Motor neuron (in vitro differentiated cells): ENCODE results near the gene MVD. TPM values are rescaled to one million over a fixed set of nuclear protein-coding genes. Genes with fewer than 3 reads are reported as not detected.

ENCODE experiments used
- ATAC-seq, 8 experiments: fragments of 200-7000 bp; cut with Tn5 transposase; replicated peaks in 6 of 8; 2 replicates each; pipeline ENCODE4 v1.8.0; 2021; ENCODE audit warnings: mild to moderate bottlenecking in 8 of 8, moderate library complexity in 8 of 8
- H3K27ac ChIP-seq, 2 donors: fragments of 250-450 bp; sonication (Bioruptor Pico); 2 replicates each; pipeline ENCODE4 v1.9.0; 2021; ENCODE audit warnings: antibody characterized with exemption in 2 of 2, mild to moderate bottlenecking in 2 of 2, moderate library complexity in 1 of 2
- H3K4me1 ChIP-seq, 2 donors: fragments of 250-450 bp; sonication (Bioruptor Pico); replicated peaks in 1 of 2; 2 replicates each; pipeline ENCODE4 v1.6.1; 2021; ENCODE audit warnings: antibody characterized with exemption in 2 of 2, mild to moderate bottlenecking in 2 of 2, moderate library complexity in 1 of 2
- H3K4me3 ChIP-seq, 5 donors: fragments of 250-450 bp; sonication (Bioruptor Pico); 2 replicates each; pipeline ENCODE4 v1.9.0; 2021; ENCODE audit warnings: antibody characterized with exemption in 5 of 5, mild to moderate bottlenecking in 5 of 5, moderate library complexity in 4 of 5
- WGBS, 10 experiments: fragments of 450-650 bp; shearing (Covaris generic); methylation state at CpG; one replicate each; pipeline ENCODE4 v1.0.0; 2022; 5-methylcytosine and 5-hydroxymethylcytosine counted together
- in situ Hi-C, 9 experiments: fragments of 400-800 bp; cut with MboI; loops; one replicate each; pipeline ENCODE4 v1.15.0; 2021; ENCODE audit warnings: low sequenced_read_pairs in 9 of 9, low pct_unique_long_range_greater_than_20kb in 2 of 9; ENCODE audit not compliant: unreplicated experiment in 9 of 9
- total RNA-seq, 8 experiments: library from RNA; unstranded; fragments of 300-600 nt; gene quantifications; 2 replicates each; pipeline versions ENCODE4 v1.2.3 to v1.2.4, GENCODE V29; 2022

Gene MVD
- total RNA-seq, 8 experiments from 2014 or later: 41.7 to 108 (median 88.2) TPM

- in situ Hi-C loops: no loop called here
- 60 to 100% (median 100%) methylated on average over 1 to 3 of the region's 7 CpGs; no CpG with 5 or more reads in 7 of the 10 experiments for WGBS, 10 experiments
- ATAC-seq: no peak
- Histone ChIP-seq H3K4me1 (no peaks in the 10 kb centered on the region), H3K4me3 (no peak overlapping the region), H3K27ac (no peak overlapping the region)
Observed at GRCh38 chr16:88602091-88602490, 60.8 kb downstream of the MVD start.

Other genes starting within 250 kb of the MVD start
- 1 to 10 TPM; 1.4 to 3.4 (median 2.7) TPM for gene ZFPM1, start 209.8 kb downstream of the MVD start, total RNA-seq
- gene ZC3H18, start 92.7 kb downstream of the MVD start, total RNA-seq: 10 to 100 TPM; 13.9 to 36.9 (median 18.4) TPM
- 1 to 10 TPM in 1 of 8 experiments, under 1 TPM in 4, not detected in 3; 0.16 to 1.2 (median 0.41) TPM for gene IL17C, start 24.5 kb downstream of the MVD start, total RNA-seq
- gene CYBA, start 12.0 kb downstream of the MVD start, total RNA-seq: 100 to 1,000 TPM in 2 of 8 experiments, 10 to 100 TPM in 2, 1 to 10 TPM in 4; 3.0 to 203 (median 10.3) TPM
- 1 to 10 TPM; 1.3 to 4.3 (median 2.4) TPM for gene SNAI3, start 23.4 kb upstream of the MVD start, total RNA-seq
- 10 to 100 TPM in 6 of 8 experiments, 1 to 10 TPM in 2; 6.1 to 15.9 (median 13.0) TPM for gene RNF166, start 43.3 kb upstream of the MVD start, total RNA-seq
- 10 to 100 TPM; 10.5 to 24.1 (median 17.1) TPM for gene CTU2, start 43.4 kb upstream of the MVD start, total RNA-seq
- 100 to 1,000 TPM in 3 of 8 experiments, 10 to 100 TPM in 1, 1 to 10 TPM in 4; 2.2 to 163 (median 22.9) TPM for gene PIEZO1, start 122.1 kb upstream of the MVD start, total RNA-seq
- gene CDT1, start 140.7 kb upstream of the MVD start, total RNA-seq: 10 to 100 TPM in 3 of 8 experiments, 1 to 10 TPM in 4, under 1 TPM in 1; 0.71 to 18.2 (median 3.9) TPM
- gene APRT, start 148.8 kb upstream of the MVD start, total RNA-seq: 100 to 1,000 TPM in 3 of 8 experiments, 10 to 100 TPM in 5; 30.2 to 241 (median 65.9) TPM
- 10 to 100 TPM in 5 of 8 experiments, 1 to 10 TPM in 3; 4.9 to 45.6 (median 17.4) TPM for gene GALNS, start 193.9 kb upstream of the MVD start, total RNA-seq
- 10 to 100 TPM; 31.5 to 93.6 (median 52.3) TPM for gene TRAPPC2L, start 194.0 kb upstream of the MVD start, total RNA-seq
- gene PABPN1L, start 203.6 kb upstream of the MVD start, total RNA-seq: under 1 TPM in 4 of 8 experiments, not detected in 4; 0.14 to 0.80 (median 0.48) TPM